ENCODE results near the gene KL.

The KL gene

DNA sequence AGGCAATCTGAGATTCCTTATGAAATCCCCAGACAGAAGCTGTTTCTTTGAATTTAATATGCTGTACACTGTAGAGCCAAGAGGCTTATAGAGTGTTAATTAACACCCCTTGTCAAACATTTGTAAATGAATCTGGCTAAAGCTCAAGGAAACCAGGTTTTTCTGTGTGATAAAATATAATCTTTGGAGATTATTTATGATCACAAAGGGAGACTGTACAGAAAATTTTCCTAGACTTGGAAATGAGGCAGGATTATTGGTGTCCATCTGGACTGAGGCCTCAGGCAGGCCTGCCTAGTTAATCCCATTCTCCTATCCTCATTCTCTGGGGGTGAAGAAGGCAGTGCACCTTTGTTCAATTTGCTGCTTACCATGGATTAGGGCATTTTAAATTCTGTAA, 17.8 kb downstream of the KL start:
- H3K79me1 ChIP-seq (ENCODE audit: low read depth, low read length) = no peaks in the 10 kb centered on the region
- no peak overlapping the region for H2BK15ac ChIP-seq (ENCODE audit: low read length)
- no peak overlapping the region for H2BK12ac ChIP-seq (ENCODE audit: low read length)
- no peak overlapping the region for H3K4me2 ChIP-seq (ENCODE audit: insufficient read depth, low read length, poor library complexity, severe bottlenecking)
- H2AFZ ChIP-seq (ENCODE audit: low read length) = no peak overlapping the region
- H3K4me3 ChIP-seq (ENCODE audit: low read length in 2 of 2) = no peak overlapping the region
- H3K4me1 ChIP-seq (ENCODE audit: control insufficient read depth in 2 of 2, insufficient read depth in 1 of 2, low read depth in 1 of 2, low read length in 2 of 2) = peaks cover 0 to 2% of the 10 kb centered on the region in 2 donors
- no peak overlapping the region for H2AK5ac ChIP-seq (ENCODE audit: low read depth, low read length)
- H3K27me3 ChIP-seq (ENCODE audit: control insufficient read depth in 3 of 3, insufficient read depth in 3 of 3, low read depth in 1 of 3, low read length in 3 of 3) = no peaks in the 10 kb centered on the region
- no peak overlapping the region for H3K4ac ChIP-seq (ENCODE audit: low read length)
- H3K23ac ChIP-seq (ENCODE audit: low read depth, low read length, poor library complexity) = no peak overlapping the region
- DNase-seq (ENCODE audit: low spot score) = no peak
- H3K18ac ChIP-seq (ENCODE audit: low read length) = no peak overlapping the region
- no peak overlapping the region for H2BK120ac ChIP-seq (ENCODE audit: low read depth, low read length)
- H4K8ac ChIP-seq (ENCODE audit: low read depth, low read length) = no peak overlapping the region
- H4K91ac ChIP-seq (ENCODE audit: low read depth, low read length, poor library complexity) = no peak overlapping the region
- H3K14ac ChIP-seq (ENCODE audit: low read length) = no peak overlapping the region
- H2BK5ac ChIP-seq (ENCODE audit: low read length) = no peak overlapping the region
- no peak overlapping the region for H3K27ac ChIP-seq (replicated peaks; ENCODE audit: low read length)
- H3K9ac ChIP-seq (ENCODE audit: low read depth, low read length, poor library complexity) = no peak overlapping the region
- no peaks in the 10 kb centered on the region for H3K9me3 ChIP-seq (replicated peaks in 1 of 2; ENCODE audit: control insufficient read depth in 2 of 2, insufficient read depth in 1 of 2, low read depth in 1 of 2, low read length in 2 of 2)
- no peaks in the 10 kb centered on the region for H3K36me3 ChIP-seq (replicated peaks in 1 of 2; ENCODE audit: control insufficient read depth in 2 of 2, insufficient read depth in 2 of 2, low read length in 2 of 2)

DNA sequence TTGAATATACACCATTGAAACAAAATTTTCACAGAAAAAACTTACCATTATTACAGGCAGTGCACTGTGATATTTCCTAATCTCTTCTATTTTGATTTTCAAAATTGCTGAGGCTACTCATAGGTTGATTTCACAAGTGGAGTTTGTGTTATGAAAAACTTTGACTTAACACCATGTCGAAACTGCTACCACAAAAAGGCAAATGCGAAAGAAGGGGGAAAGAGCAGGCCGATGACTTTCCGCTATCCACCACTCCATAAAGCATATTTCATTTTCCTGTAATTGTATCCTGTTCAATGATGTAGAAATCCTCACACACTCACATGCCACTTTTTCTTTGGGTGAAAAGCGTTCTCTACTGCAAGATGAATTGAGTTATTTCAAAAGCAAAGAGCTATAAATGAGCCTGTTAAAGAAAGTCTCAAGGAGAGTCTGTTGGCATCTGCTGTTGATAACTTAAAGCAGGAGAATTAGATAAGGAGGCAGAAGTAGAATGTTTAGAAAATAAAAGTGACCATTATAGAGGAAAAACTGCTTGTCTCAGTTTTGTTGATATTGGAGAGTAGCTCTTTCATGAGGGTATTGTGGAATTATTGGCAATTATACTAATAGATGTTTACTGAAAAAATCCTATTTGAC, 18.8 kb downstream of the KL start:
- Histone ChIP-seq H3K4me3 (ENCODE audit: low read length in 2 of 2) (no peak overlapping the region), H3K23ac (ENCODE audit: low read depth, low read length, poor library complexity) (no peak overlapping the region), H2AK5ac (ENCODE audit: low read depth, low read length) (no peak overlapping the region), H3K27me3 (ENCODE audit: control insufficient read depth in 3 of 3, insufficient read depth in 3 of 3, low read depth in 1 of 3, low read length in 3 of 3) (no peaks in the 10 kb centered on the region), H4K8ac (ENCODE audit: low read depth, low read length) (no peak overlapping the region), H4K91ac (ENCODE audit: low read depth, low read length, poor library complexity) (no peak overlapping the region), H2BK120ac (ENCODE audit: low read depth, low read length) (no peak overlapping the region), H3K9me3 (replicated peaks in 1 of 2; ENCODE audit: control insufficient read depth in 2 of 2, insufficient read depth in 1 of 2, low read depth in 1 of 2, low read length in 2 of 2) (no peaks in the 10 kb centered on the region), H3K9ac (ENCODE audit: low read depth, low read length, poor library complexity) (no peak overlapping the region), H2BK12ac (ENCODE audit: low read length) (no peak overlapping the region), H3K4me1 (ENCODE audit: control insufficient read depth in 2 of 2, insufficient read depth in 1 of 2, low read depth in 1 of 2, low read length in 2 of 2) (peaks cover 0 to 2% of the 10 kb centered on the region in 2 donors), H2BK5ac (ENCODE audit: low read length) (no peak overlapping the region), H3K4ac (ENCODE audit: low read length) (no peak overlapping the region), H3K27ac (replicated peaks; ENCODE audit: low read length) (no peak overlapping the region), H2BK15ac (ENCODE audit: low read length) (no peak overlapping the region), H3K14ac (ENCODE audit: low read length) (no peak overlapping the region), H3K18ac (ENCODE audit: low read length) (no peak overlapping the region), H2AFZ (ENCODE audit: low read length) (no peak overlapping the region), H3K4me2 (ENCODE audit: insufficient read depth, low read length, poor library complexity, severe bottlenecking) (no peak overlapping the region), H3K79me1 (ENCODE audit: low read depth, low read length) (no peaks in the 10 kb centered on the region), H3K36me3 (replicated peaks in 1 of 2; ENCODE audit: control insufficient read depth in 2 of 2, insufficient read depth in 2 of 2, low read length in 2 of 2) (no peaks in the 10 kb centered on the region)
- no peak for DNase-seq (ENCODE audit: low spot score)
- no CpG with 5 or more reads among the region's 5 CpGs for WGBS, 2 donors (ENCODE audit: extremely low coverage in 2 of 2, insufficient read length in 2 of 2, insufficient replicate concordance in 1 of 2)

DNA sequence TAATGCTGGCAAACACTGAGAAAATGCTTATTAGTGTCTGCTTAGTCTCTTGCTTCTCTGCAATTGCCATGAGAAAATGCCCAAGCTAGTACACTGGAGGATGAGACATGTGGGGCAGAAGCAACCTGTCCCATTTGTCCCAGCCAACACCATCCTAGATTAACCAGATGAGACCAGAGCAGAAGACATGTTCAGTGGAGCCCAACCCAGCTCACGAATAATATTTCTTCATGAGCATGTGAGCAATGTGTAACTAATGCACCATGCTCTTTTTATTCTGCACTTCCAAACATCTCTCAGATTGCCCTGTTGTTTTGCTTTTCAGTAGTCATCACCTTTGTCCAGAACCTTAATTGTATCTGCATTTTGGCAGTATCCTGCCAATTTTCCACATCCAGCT, 21.4 kb downstream of the KL start:
- Histone ChIP-seq H3K4me3 (ENCODE audit: low read length in 2 of 2) (no peak overlapping the region), H3K27me3 (ENCODE audit: control insufficient read depth in 3 of 3, insufficient read depth in 3 of 3, low read depth in 1 of 3, low read length in 3 of 3) (no peaks in the 10 kb centered on the region), H3K14ac (ENCODE audit: low read length) (no peak overlapping the region), H3K27ac (replicated peaks; ENCODE audit: low read length) (no peak overlapping the region), H3K23ac (ENCODE audit: low read depth, low read length, poor library complexity) (no peak overlapping the region), H2AFZ (ENCODE audit: low read length) (no peak overlapping the region), H3K4ac (ENCODE audit: low read length) (no peak overlapping the region), H3K9ac (ENCODE audit: low read depth, low read length, poor library complexity) (no peak overlapping the region), H3K36me3 (replicated peaks in 1 of 2; ENCODE audit: control insufficient read depth in 2 of 2, insufficient read depth in 2 of 2, low read length in 2 of 2) (no peaks in the 10 kb centered on the region), H3K9me3 (replicated peaks in 1 of 2; ENCODE audit: control insufficient read depth in 2 of 2, insufficient read depth in 1 of 2, low read depth in 1 of 2, low read length in 2 of 2) (no peaks in the 10 kb centered on the region), H2BK5ac (ENCODE audit: low read length) (no peak overlapping the region), H4K8ac (ENCODE audit: low read depth, low read length) (no peak overlapping the region), H2BK15ac (ENCODE audit: low read length) (no peak overlapping the region), H2AK5ac (ENCODE audit: low read depth, low read length) (no peak overlapping the region), H3K79me1 (ENCODE audit: low read depth, low read length) (no peaks in the 10 kb centered on the region), H4K91ac (ENCODE audit: low read depth, low read length, poor library complexity) (no peak overlapping the region), H2BK12ac (ENCODE audit: low read length) (no peak overlapping the region), H3K4me1 (ENCODE audit: control insufficient read depth in 2 of 2, insufficient read depth in 1 of 2, low read depth in 1 of 2, low read length in 2 of 2) (peaks cover 0 to 2% of the 10 kb centered on the region in 2 donors), H3K18ac (ENCODE audit: low read length) (no peak overlapping the region), H3K4me2 (ENCODE audit: insufficient read depth, low read length, poor library complexity, severe bottlenecking) (no peak overlapping the region), H2BK120ac (ENCODE audit: low read depth, low read length) (no peak overlapping the region)
- no peak for DNase-seq (ENCODE audit: low spot score)
- WGBS, 2 donors (ENCODE audit: extremely low coverage in 2 of 2, insufficient read length in 2 of 2, insufficient replicate concordance in 1 of 2) = no CpG with 5 or more reads among the region's 1 CpG

DNA sequence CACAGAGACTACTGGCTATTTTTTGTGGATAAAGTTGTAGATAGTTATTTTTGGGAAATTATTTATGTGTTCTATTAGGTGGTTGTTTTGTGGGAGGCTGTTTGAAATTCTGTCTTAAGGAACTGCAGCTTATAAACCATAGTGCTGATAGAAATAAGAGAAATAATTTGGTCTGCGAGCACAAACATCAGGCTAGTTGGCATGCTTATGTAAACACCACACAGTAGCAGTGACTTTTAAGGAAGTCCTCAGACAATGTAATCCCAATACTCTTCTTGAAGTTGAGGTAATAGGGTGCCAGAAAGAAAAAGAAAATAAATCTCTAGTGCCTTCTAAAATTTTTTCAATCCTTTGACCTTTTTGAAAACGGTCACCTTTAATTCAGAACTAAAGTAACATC, 23.9 kb downstream of the KL start:
- Histone ChIP-seq H3K4me1 (ENCODE audit: control insufficient read depth in 2 of 2, insufficient read depth in 1 of 2, low read depth in 1 of 2, low read length in 2 of 2) (peaks cover 0 to 2% of the 10 kb centered on the region in 2 donors), H3K79me1 (ENCODE audit: low read depth, low read length) (no peaks in the 10 kb centered on the region), H4K8ac (ENCODE audit: low read depth, low read length) (no peak overlapping the region), H2AFZ (ENCODE audit: low read length) (no peak overlapping the region), H3K4me2 (ENCODE audit: insufficient read depth, low read length, poor library complexity, severe bottlenecking) (no peak overlapping the region), H4K91ac (ENCODE audit: low read depth, low read length, poor library complexity) (no peak overlapping the region), H3K4ac (ENCODE audit: low read length) (no peak overlapping the region), H2BK15ac (ENCODE audit: low read length) (no peak overlapping the region), H3K27ac (replicated peaks; ENCODE audit: low read length) (no peak overlapping the region), H3K9me3 (replicated peaks in 1 of 2; ENCODE audit: control insufficient read depth in 2 of 2, insufficient read depth in 1 of 2, low read depth in 1 of 2, low read length in 2 of 2) (no peaks in the 10 kb centered on the region), H3K36me3 (replicated peaks in 1 of 2; ENCODE audit: control insufficient read depth in 2 of 2, insufficient read depth in 2 of 2, low read length in 2 of 2) (no peaks in the 10 kb centered on the region), H3K4me3 (ENCODE audit: low read length in 2 of 2) (no peak overlapping the region), H2AK5ac (ENCODE audit: low read depth, low read length) (no peak overlapping the region), H3K9ac (ENCODE audit: low read depth, low read length, poor library complexity) (no peak overlapping the region), H3K18ac (ENCODE audit: low read length) (no peak overlapping the region), H2BK5ac (ENCODE audit: low read length) (no peak overlapping the region), H3K27me3 (ENCODE audit: control insufficient read depth in 3 of 3, insufficient read depth in 3 of 3, low read depth in 1 of 3, low read length in 3 of 3) (no peaks in the 10 kb centered on the region), H2BK120ac (ENCODE audit: low read depth, low read length) (no peak overlapping the region), H3K14ac (ENCODE audit: low read length) (no peak overlapping the region), H2BK12ac (ENCODE audit: low read length) (no peak overlapping the region), H3K23ac (ENCODE audit: low read depth, low read length, poor library complexity) (no peak overlapping the region)
- WGBS, 2 donors (ENCODE audit: extremely low coverage in 2 of 2, insufficient read length in 2 of 2, insufficient replicate concordance in 1 of 2) = no CpG with 5 or more reads among the region's 2 CpGs
- no peak for DNase-seq (ENCODE audit: low spot score)
